Mesothelial cell of epicardium (in vitro differentiated cells): ENCODE data around the gene LAMB3. TPM values are rescaled to one million over a fixed set of nuclear protein-coding genes. Genes with fewer than 3 reads are reported as not detected.

Experiments used
- DNase-seq, 2 experiments: peaks; one replicate each; pipeline ENCODE4 v3.0.0; 2021; ENCODE audit warnings: low spot score in 2 of 2; ENCODE audit not compliant: unreplicated experiment in 2 of 2
- H3K27ac Mint-ChIP-seq: 2 replicates; pipeline ENCODE4 v1.8.0; 2021; ENCODE audit warnings: mixed read lengths
- H3K27me3 Mint-ChIP-seq: 2 replicates; pipeline ENCODE4 v1.8.0; 2021; ENCODE audit warnings: low read depth, mixed read lengths
- H3K36me3 Mint-ChIP-seq: 2 replicates; pipeline ENCODE4 v1.8.0; 2021; ENCODE audit warnings: mixed read lengths
- H3K4me1 Mint-ChIP-seq: 2 replicates; pipeline ENCODE4 v1.8.0; 2021; ENCODE audit warnings: mixed read lengths
- H3K4me3 Mint-ChIP-seq: 2 replicates; pipeline ENCODE4 v1.8.0; 2021; ENCODE audit warnings: mild to moderate bottlenecking, moderate library complexity, mixed read lengths
- H3K9me3 Mint-ChIP-seq: 2 replicates; pipeline ENCODE4 v1.8.0; 2021; ENCODE audit warnings: mixed read lengths
- total RNA-seq: library from RNA; stranded (reverse); gene quantifications from 3 replicates; pipeline ENCODE4 v1.2.1, GENCODE V29; 2021
- TF ChIP-seq, protein P1 (sequence below): fragments of 200-600 bp; sonication (generic); IDR thresholded peaks from one replicate; pipeline ENCODE4 v1.5.0; 2021; ENCODE audit warnings: antibody characterized with exemption; ENCODE audit not compliant: unreplicated experiment

The LAMB3 gene
- total RNA-seq, 1 donor from 2014 or later: 34.7 TPM

DNA sequence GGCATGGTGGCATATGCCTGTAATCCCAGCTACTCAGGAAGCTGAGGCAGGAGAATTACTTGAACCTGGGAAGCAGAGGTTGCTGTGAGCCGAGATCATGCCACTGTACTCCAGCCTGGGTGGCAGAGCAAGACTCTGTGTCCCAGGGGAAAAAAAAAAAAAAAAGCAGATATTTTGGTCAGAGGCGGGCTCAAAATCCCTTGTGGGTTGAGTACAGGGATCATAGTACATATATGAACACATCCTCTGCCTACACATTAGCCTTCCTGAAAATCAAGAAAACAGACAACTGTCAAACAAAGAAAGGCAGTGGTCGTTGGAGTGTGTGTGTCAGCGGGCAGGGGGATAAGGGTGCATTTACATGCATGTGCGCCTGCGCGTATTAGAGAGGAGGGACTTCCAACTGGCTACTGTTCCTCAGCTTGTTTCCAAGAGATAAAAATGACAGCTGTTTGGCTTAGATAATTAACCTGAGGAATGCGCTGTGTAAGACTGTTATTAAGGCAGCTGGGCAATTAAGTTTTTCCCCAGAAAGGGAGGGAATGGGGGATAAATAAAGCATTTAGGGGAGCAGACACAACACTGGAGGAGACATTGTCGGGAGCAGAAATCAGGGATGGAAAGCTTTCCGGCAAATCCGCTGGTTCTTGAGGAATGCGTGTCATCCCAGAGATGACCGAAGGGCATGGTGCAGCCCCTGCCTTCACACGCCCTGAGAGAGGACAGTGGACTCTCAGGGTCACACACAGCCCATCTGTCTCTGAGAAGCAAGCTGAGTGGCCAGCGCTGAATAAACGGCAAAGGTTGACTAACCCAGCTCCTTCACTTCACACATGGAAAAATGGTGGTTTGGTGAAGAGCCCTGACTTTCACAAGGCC lies 6.4 kb downstream of the LAMB3 start:
- no peaks in the 10 kb centered on the region for H3K9me3 Mint-ChIP-seq
- no peaks in the 10 kb centered on the region for H3K27me3 Mint-ChIP-seq
- no peak overlapping the region for H3K27ac Mint-ChIP-seq
- TF ChIP-seq, protein P1, sequence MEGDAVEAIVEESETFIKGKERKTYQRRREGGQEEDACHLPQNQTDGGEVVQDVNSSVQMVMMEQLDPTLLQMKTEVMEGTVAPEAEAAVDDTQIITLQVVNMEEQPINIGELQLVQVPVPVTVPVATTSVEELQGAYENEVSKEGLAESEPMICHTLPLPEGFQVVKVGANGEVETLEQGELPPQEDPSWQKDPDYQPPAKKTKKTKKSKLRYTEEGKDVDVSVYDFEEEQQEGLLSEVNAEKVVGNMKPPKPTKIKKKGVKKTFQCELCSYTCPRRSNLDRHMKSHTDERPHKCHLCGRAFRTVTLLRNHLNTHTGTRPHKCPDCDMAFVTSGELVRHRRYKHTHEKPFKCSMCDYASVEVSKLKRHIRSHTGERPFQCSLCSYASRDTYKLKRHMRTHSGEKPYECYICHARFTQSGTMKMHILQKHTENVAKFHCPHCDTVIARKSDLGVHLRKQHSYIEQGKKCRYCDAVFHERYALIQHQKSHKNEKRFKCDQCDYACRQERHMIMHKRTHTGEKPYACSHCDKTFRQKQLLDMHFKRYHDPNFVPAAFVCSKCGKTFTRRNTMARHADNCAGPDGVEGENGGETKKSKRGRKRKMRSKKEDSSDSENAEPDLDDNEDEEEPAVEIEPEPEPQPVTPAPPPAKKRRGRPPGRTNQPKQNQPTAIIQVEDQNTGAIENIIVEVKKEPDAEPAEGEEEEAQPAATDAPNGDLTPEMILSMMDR: no peak
- H3K36me3 Mint-ChIP-seq: no peaks in the 10 kb centered on the region
- no peak for DNase-seq
- H3K4me3 Mint-ChIP-seq: no peak overlapping the region
- H3K4me1 Mint-ChIP-seq: peaks cover 57% of the 10 kb centered on the region

DNA sequence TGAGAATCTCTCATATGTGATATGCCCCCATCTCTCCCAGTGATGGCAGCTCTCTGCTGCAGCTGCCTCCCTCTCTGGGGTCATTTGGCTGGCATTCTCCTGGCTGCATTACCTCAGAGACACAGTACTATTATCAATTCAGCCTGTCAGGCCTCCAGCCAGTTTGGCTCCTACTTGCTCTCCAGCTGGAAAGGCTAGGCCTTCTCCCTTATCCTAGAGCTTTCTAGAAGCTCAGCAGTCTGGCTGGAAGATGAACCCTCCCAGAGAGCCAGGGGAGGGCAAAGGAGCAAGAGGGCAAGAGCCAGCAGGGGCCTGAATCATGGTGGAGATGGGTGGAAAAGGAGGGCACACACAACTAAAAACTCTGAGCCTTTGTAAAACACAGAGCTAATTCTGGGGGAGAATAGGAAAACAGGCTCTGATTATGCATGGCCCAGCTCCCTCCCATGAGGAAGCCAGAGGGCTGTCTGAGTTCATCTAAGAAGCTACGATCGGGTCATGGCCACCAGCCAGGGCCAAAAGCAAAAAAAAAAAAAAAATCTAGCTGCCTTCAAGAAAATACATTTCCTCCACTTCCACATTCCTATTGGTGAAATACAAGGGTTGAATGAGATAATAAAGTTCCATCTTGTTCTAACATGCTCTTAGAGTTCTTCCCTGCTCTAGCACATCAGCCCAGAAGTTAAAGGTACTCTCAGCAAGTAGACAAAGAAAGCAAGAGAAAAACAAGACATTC lies 8.8 kb downstream of the LAMB3 start:
- no peaks in the 10 kb centered on the region for H3K27me3 Mint-ChIP-seq
- no peaks in the 10 kb centered on the region for H3K36me3 Mint-ChIP-seq
- peaks cover 47% of the 10 kb centered on the region for H3K4me1 Mint-ChIP-seq
- H3K27ac Mint-ChIP-seq: peak overlapping the region; percentile 48
- no peaks in the 10 kb centered on the region for H3K9me3 Mint-ChIP-seq
- no peak overlapping the region for H3K4me3 Mint-ChIP-seq
- TF ChIP-seq, protein P1: no peak
- no peak for DNase-seq

DNA sequence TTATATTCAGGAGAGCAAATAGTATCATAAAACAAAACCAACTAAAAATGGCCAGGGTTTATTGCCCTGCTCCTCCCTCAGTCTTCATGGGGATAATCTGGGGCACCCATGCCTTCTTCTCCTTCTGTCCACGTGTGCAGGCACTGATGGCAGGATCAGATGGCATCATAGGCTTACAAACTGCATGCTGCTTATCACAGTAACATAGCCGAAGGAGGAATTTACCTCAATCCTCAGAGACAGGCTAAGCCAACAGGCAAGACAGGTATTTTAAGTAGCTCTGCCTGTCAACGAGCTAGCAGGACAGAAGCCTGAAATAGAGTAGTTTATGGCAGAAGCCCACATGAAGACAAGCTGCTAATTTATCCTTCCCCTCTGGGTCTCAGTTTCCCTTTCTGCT lies 9.4 kb downstream of the LAMB3 start:
- Mint-ChIP-seq H3K9me3 (no peaks in the 10 kb centered on the region), H3K4me3 (no peak overlapping the region), H3K4me1 (peaks cover 41% of the 10 kb centered on the region), H3K36me3 (no peaks in the 10 kb centered on the region), H3K27me3 (peaks cover 3% of the 10 kb centered on the region), H3K27ac (peak overlapping the region; percentile 48)
- DNase-seq: no peak
- TF ChIP-seq, protein P1: no peak

DNA sequence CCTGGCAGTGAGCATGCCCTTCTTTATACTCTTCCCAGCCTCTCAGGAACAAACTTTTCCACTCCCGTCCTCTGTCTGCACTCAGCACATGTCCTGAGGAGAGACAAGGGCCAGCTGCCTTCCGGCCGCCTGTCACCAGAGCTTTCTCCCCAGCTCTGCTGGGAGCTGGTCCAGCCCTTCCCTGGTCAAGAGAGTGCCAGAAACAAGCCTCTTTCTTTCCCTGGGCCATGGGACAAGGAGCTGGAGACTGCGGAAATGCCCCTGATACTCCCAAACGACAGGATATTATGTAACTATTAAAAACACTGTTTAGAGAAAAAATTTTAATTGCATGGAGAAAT lies 10.4 kb downstream of the LAMB3 start:
- Mint-ChIP-seq H3K36me3 (no peaks in the 10 kb centered on the region), H3K4me1 (peaks cover 38% of the 10 kb centered on the region), H3K27me3 (peaks cover 3% of the 10 kb centered on the region), H3K4me3 (no peak overlapping the region), H3K27ac (peak overlapping the region; percentile 80), H3K9me3 (no peaks in the 10 kb centered on the region)
- no peak for DNase-seq
- TF ChIP-seq, protein P1: no peak

DNA sequence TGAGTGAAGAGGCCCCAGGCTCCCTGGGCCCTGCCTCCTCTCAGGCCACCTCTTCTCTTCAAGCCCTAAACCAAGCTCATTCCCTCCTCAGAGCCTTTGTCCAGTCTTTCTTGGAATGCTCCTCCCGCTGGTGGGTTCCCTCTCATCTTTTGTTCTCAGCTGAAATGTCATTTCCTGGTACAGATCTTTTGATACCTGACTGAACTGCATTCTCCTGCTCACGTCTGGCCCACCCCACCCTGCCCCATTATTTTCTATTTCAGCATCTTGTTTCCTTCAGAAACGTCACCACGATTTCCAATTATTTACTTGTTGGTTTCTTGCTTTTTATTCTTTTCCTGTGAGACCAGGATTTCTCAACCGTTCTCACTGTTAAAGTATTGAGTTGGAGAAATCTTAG lies 16.4 kb downstream of the LAMB3 start:
- TF ChIP-seq, protein P1: no peak
- Mint-ChIP-seq H3K27ac (no peak overlapping the region), H3K36me3 (peaks cover 6% of the 10 kb centered on the region), H3K4me3 (no peak overlapping the region), H3K27me3 (peaks cover 4% of the 10 kb centered on the region), H3K9me3 (no peaks in the 10 kb centered on the region), H3K4me1 (no peaks in the 10 kb centered on the region)
- DNase-seq: no peak
